Stimulated activated naive CD8-positive, alpha-beta T cell treated with anti-CD3 and anti-CD28 coated beads, Interleukin-15, Interleukin-2, amounts not matched to agents 100 U/mL and 50 U/mL, for 24 hours (primary cell): ENCODE measurements around the gene ZNF30.
"Not testable (repeated sequence)": the region's sequence is repeated elsewhere in the genome, so short reads cannot be mapped to it uniquely, and the experiment has no call there.

Experiments
- ATAC-seq: fragments of 150-1000 bp; cut with Tn5 transposase; one replicate; pipeline ENCODE4 v1.10.0; 2021
- DNase-seq: peaks from one replicate; pipeline ENCODE4 v3.0.0; 2021

Gene ZNF30

DNA sequence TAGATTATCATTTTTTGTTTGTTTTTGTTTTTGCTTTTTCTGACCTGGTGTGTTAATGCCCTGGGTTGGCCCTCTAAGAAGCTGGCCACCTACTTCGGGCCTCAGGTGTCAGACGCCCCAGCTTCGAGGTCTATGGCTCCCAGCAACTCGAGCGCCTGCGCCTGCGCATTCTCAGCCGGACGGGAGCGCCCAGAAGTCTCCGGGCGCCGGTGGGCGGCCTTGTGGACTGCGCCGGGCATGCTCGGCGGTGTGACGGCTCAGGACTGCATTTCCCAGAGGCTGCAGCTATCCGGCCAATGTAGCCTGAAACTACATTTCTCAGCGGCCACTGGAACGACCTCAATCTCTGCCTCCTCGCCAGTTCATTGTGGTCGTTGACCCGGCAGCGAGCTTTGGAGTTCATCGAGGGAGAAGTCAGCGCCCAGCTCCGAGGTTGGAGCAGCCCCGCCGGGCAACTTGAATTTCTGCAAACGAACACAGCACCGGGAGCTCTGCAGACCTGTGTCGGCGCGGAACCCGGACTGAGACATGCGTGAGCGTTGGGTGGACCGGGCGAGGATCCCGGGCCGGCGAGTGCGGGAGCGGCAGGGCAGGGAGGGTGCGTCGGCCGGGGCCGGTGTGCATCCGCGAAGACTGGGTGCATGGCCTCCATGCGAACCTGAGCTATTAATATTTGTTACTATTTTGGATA lies at the start of gene ZNF30:
ZNF30 (plus strand) TSS at position 219 of the 691 bp plus-strand sequence. CDS start 3,045 bp downstream, outside the sequence.
- peak; percentile 89 for DNase-seq
- ATAC-seq, result peak; percentile 99

DNA sequence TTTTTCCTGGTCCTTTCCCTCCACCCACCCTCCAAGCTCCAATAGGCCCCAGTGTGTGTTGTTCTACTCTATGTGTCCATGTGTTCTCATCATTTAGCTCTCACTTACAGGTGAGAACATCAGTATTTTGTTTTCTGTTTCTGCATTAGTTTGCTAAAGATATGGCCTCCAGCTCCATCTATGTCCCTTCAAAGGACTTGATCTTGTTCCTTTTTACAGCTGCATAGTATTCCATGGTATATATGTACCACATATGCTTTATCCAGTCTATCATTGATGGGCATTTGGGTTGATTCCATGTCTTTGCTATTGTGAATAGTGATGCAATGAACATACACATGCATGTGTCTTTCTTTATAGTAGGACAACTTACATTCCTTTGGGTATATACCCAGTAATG lies 47.1 kb upstream of the ZNF30 start:
- DNase-seq (no peak), ATAC-seq (no peak)

DNA sequence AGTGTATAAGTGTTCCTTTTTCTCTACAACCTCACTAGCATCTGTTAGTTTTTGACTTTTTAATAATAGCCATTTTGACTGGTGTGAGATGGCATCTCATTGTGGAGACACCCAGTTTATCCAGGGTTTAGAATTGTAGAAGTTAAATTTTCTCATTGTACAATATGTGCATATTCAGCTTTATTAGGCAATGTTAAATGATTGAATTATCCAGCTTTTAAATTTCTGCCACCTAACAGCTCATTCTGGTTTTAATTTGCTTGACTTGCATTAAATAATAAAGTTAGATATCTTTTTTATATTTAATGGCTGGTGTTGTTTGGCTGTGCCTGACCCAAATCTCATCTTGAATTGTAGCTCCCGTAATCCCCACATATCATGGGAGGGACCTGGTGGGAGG lies 46.7 kb upstream of the ZNF30 start:
- ATAC-seq, result no peak
- DNase-seq, result no peak

DNA sequence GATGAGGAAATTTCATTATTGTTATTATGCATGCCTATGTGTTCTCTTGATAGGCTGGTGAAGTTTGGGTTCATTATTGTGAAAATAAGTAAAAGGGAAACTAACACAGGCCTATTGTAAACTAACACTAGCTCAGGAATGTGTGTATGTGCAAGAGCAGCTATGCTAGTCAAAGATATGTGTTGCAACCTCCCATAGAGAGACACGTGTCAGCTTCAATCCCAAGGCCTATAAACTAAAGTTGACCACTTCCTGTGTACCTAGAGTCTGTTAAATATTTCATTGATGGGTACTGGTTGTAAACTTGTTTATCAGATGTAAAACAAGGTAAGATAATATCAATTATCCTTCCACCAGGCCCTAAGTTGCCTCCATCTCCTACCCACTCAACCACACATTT lies 44.7 kb upstream of the ZNF30 start:
- no peak for DNase-seq
- no peak for ATAC-seq

DNA sequence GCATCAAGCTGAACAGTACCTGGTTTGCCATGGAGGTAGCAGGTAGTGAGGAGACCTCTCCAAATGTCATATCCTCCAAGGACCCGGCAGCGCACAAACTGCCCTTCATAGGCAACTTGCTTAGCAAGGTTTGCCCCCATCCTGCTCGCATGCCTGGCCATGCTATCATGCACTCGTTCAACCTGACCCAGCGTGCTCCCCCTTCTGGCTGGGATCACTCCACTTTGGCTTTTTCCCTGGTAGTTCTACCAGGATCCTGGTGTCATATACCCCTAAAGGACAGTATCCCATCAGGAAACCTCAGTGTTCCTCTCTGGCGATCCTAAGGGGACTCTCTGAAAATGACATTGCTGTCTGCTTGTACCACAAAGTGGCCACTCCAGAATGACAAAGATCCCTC lies 38.6 kb upstream of the ZNF30 start:
- ATAC-seq (no peak), DNase-seq (no peak)

DNA sequence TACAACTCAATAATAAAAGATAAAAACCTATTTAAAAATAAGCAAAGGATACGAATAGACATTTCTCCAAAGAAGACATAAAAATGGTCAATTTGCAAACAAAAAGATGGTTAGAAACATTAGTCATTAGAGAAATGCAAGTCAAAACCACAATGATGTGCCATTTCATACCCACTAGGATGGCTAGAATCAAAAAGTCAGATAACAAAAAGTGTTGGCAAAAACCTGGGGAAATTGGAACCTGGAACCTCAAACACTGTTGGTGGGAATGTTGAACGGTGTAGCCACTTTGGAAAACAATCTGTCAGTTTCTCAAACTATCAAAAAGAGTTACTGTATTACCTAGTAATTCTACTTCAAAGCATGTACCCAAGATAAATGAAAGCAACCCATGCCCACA lies 26.5 kb upstream of the ZNF30 start:
- no peak for ATAC-seq
- no peak for DNase-seq

DNA sequence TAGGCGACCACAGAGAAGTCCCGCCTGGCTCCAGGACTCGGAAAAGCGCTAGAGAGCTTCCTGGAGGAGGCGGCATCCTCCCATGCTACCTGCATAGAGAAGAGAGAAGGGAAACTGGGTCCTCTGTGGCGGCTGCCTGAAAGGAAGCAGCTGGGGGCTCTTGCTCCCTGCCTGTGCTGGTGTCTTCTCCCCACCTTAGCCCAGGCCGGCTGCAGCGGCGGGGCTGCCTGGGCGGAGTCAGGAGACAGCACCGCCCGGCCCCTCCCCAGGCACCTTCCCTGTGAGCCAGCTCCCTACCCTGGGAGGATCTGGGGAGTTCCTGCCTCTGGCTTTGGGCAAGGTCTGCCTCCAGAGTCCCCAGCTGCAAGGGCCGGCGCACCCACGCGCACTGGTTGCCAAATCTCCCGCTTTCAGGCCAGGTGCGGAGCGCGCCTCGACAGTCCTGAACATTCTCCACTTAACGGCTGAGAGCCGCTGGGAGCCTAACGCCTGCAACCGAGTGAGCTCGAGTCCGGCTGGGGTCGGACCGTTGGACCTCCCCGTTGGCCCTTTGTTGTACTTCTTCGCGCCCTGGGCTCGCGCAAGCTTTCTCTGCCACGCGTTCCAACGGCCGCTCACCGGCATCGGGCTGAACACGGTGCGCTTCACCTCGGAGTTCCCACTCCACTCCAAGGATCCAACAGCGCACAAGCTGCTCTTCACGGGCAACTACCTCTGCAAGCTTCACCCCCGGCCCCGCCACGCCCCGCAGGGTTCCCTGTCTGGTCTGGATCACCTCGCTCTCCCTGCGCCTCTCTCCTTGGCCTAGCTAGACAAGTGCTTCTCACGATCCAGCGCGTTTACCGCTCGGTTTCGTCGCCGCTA lies 21.8 kb upstream of the ZNF30 start:
- DNase-seq (no peak), ATAC-seq (no peak)

DNA sequence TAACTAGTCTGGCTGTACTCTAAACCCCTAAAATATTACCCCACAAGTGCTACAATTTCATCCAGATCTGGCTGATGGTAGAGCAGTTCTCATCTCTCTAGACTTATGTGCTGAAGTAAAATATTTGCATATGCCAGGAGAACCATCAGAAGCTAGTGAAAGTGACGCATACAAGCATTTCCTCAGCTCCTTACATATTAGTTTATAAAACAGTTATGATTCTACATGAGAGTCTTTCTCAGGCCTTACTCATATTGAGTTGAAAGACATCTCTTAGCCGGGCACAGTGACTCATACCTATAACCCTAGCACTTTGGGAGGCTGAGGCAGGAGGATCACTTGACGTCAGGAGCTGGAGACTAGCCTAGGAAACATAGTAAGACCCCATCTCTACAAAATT lies 15.9 kb upstream of the ZNF30 start:
- DNase-seq (no peak), ATAC-seq (no peak)

DNA sequence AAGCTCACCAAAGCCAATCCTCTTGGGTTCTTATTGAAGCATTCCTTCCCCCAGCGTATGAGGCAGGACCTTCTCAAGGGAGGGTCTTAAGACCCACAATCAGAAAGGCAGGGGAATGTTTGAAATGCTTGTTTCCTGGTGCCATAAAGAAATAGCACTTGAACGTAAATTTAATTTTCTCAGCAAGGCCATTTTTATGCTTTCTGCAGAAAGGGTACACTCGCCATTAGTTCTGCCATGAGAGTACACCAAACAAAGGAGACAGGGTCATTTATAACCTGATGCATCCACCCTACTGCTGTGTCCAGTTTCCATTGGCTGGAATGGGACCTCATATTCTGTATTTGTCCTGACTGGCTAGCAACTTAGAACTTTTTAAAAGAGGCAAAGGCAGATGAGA lies 9.6 kb upstream of the ZNF30 start:
- ATAC-seq, DNase-seq: not testable (repeated sequence)

DNA sequence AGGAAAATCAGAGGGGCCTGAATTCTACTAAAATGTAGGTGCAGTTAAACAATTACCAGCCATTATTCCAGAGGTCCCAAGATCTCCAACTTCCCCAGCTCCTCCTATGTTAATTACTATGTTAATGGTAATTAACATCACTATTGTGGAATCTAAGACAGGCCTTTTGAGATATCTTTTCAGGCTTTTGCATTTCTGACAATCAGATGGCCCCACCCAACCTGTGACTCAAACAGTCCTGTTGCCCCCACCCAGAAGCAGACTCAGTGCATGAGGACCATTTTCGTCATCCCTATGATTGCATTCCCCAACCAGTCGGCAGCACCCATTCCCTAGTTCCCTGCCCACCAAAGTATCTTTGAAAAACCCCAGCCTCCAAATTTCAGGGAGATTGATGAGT lies 8.5 kb upstream of the ZNF30 start:
- ATAC-seq (no peak), DNase-seq (no peak)

DNA sequence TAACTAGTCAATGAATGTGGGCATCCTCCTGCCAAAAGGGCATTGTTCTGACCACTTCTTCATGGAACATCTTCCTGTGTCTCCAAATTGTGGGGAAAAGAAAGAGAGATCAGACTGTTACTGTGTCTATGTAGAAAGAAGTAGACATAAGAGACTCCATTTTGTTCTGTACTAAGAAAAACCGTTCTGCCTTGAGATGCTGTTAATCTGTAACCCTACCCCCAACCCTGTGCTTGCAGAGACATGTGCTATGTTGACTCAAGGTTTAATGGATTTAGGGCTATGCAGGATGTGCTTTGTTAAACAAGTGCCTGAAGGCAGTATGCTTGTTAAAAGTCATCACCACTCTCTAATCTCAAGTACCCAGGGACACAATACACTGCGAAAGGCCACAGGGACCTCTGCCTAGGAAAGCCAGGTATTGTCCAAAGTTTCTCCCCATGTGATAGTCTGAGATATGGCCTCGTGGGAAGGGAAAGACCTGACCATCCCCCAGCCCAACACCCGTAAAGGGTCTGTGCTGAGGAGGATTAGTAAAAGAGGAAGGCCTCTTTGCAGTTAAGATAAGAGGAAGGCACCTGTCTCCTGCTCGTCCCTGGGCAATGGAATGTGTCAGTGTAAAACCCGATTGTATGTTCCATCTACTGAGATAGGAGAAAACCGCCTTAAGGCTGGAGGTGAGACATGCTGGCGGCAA lies 6.5 kb upstream of the ZNF30 start:
- ATAC-seq, DNase-seq: not testable (repeated sequence)

DNA sequence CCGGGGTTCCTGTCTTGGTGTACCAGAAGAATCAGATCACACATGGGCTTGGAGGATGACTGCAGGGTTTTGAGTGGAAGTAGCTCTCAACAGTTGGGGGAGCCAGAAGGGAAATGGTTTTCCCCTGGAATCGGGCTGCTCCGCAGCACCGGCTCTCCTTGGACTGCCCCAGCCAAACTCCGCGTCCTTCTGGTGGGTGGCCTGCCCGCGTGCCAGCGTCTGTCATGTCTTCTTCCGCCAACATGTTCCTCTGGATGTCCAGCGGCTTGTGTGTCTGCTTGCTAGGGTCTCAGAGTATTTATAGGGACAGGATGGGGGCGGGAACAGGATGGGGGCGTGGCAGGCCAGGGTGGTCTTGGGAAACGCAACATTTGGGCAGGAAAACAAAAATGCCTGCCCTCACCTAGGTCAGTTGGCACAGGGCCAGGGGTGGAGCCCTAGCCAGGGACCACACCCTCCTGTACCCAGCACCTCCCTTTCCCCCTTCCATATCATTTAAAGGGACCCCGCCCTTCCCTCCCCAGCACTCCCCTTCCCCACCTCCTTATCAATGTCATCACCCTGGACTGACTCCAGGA lies 1.3 kb upstream of the ZNF30 start:
- DNase-seq, result no peak
- no peak for ATAC-seq

DNA sequence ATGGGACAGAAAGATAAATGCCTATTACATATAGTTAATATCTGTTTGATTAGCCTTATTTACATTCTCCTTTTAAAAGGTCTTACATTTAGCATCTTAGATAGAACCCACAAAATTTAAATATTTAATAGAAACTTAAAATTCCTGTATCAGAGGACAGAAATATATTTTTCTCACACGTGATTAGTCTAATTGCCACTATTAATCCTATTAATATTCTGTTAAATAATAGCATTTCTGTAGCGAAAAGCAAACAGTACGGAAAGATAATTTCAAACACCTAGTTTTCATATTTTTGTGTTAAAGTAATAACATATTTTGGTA lies 380 bp upstream of the ZNF30 start:
- no peak for DNase-seq
- ATAC-seq, result no peak

DNA sequence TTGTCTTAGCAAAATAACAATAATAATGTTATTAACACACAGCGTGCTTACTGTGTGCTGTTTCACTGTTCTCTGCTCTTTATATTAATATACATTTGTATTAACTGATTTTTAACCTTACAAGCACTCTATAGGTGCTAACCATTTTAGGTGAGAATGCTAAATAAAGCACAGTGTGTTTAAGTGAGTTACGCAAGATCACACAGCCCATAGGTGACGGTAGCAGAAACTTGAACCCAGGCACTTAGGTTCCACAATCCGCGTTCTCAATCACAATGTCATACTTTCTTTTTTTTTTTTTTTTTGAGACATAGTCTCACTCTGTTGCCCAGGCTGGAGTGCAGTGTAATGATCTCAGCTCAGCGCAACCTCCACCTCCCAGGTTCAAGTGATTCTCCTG lies 5.8 kb downstream of the ZNF30 start:
- DNase-seq (no peak), ATAC-seq (no peak)

DNA sequence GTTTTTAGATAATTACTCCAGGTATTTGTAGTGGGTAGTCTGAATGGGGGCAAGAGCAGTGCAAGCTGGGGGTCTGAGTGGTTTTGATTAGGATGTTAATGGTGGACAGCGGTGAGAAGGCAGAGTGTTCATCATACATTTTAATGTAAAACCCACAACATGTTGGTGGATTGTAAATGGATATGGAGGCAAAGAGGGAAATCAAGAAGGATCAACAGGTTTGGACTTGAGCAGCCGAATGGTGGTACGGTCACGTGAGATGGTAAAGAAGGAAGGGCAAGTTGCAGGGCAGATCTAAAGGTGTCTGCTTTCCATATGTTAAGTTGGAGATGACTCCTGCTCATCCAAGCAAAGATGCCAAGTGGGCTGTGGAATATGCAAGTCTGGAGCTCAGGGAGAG lies 9.5 kb downstream of the ZNF30 start:
- ATAC-seq (no peak), DNase-seq (no peak)

DNA sequence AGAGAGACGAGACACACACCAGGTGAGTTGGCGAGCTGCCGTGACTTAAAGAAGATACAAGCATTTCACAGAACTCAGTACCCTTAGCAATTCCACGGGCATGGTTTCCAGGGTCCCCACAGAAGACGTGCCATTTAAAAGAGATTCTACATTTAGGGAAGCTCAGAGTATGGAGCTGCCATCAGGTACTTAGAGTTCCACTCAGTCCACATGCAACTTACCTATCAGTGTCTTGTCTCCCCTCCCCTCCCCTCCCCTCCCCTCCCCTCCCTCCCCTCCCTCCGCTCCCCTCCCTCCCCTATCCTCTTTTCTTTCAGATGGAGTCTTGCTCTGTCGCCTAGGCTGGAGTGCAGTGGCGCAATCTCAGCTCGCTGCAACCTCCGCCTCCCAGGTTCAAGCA lies 12.2 kb downstream of the ZNF30 start:
- ATAC-seq, result no peak
- DNase-seq, result no peak

DNA sequence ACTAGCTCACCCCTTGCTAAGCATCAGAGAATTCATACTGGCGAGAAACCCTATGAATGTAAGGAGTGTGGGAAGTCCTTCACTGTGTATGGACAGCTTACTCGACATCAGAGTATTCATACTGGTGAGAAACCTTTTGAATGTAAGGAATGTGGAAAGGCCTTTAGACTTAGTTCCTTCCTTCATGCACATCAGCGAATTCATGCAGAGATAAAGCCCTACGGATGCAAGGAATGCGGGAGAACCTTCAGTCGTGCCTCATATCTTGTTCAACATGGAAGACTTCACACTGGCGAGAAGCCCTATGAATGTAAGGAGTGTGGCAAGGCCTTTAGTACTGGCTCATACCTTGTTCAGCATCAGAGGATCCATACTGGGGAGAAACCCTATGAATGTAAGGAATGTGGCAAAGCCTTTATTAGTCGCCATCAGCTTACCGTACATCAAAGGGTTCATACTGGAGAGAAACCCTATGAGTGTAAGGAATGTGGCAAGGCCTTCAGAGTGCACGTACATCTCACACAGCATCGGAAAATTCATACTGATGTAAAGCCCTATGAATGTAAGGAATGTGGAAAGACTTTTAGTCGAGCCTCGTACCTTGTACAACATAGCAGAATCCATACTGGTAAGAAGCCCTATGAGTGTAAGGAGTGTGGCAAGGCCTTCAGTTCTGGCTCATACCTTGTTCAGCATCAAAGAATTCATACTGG lies 17.3 kb downstream of the ZNF30 start:
- DNase-seq (no peak), ATAC-seq (no peak)

DNA sequence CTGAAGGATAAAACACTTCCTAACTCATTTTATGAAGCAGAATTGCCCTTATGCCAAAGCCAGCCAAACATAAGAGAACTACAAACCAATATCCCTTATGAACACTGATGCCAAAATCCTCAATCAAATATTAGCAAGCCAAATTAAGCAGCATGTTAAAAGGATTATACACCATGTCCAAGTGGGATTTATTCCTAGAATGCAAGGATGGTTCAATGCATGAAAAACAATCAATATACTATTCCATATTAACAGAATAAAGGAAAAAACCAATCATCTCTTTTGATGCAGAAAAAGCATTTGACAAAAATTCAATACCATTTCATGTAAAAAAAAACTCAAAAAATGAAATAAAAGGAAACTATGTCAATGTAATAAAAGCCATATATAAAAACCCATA lies 26.4 kb downstream of the ZNF30 start:
- ATAC-seq (no peak), DNase-seq (no peak)

DNA sequence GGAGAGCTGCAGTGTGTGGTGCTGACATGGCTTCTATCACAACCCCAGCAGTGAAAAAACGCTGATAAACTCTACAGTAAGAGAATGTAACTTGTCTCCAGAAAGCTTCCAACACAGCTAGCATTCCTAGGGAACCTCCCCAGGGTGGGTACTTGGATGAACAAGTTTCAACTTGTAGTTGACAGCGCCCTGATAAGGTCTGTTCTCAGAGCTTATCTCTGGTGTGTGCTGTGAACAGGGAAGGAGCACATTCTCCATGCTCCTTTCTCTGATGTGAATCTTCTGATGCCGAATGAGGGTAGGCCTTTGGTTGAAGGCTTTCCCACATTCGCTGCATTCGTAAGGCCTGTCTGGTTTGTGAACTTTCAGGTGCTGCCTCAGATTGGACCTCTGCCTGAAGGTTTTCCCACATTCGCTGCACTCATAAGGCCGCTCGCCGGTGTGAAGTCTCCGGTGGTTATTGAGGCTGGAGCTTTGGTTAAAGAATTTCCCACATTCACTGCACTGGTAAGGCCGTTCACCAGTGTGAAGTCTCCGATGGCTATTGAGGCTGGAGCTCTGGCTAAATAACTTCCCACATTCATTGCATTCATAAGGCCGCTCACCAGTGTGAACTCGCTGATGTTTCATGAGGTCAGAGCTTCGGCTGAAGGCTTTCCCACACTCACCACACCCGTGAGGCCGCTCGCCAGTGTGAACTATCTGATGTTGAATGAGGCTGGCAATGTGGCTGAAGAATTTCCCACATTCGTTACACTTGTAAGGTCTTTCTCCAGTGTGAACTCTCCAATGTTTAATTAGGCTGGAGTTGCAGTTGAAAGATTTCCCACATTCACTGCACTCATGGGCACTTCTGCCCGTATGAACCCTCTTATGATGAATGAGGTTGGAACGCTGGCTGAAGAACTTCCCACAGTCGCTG lies 31.4 kb downstream of the ZNF30 start:
- no peak for ATAC-seq
- no peak for DNase-seq

DNA sequence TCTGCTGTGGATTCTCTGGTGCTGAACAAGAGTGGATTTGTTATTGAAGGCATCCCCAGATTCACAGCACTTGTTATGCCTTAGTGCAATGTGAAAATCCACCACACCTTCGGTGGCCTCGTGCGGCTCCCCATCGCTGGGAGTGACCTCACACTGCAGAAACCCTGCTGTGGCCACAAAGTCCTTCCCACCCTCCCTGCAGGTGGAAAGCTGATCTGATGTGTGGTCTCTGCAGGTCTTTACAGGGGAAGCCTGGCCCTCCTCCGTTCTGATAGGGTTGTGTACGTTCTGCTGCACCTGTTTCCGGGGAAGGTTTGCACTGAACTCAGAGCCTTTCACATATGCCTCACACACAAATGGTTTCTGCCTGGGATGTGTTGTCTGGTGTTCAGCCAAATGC lies 32.3 kb downstream of the ZNF30 start:
- ATAC-seq (no peak), DNase-seq (no peak)
